Stimulated activated naive CD8-positive, alpha-beta T cell treated with anti-CD3 and anti-CD28 coated beads, Interleukin-15, amount 100 ng/mL, for 72 hours (primary cell): Measurements from ENCODE around the gene IGF2BP1.
"Not testable (repeated sequence)": the region's sequence is repeated elsewhere in the genome, so short reads cannot be mapped to it uniquely, and the experiment has no call there.

ENCODE experiments used
- ATAC-seq: fragments of 150-1000 bp; cut with Tn5 transposase; 2 replicates; pipeline ENCODE4 v1.10.0; 2021; ENCODE audit warnings: mild to moderate bottlenecking, moderate library complexity
- DNase-seq, 2 donors: peaks; one replicate each; pipeline ENCODE4 v3.0.0; 2021 to 2022
- H3K27ac Mint-ChIP-seq, 2 donors: one replicate each; pipeline ENCODE4 v1.8.0; 2022; ENCODE audit warnings: mild to moderate bottlenecking in 2 of 2, mixed read lengths in 2 of 2, moderate library complexity in 2 of 2
- H3K27me3 Mint-ChIP-seq: one replicate; pipeline ENCODE4 v1.8.0; 2022; ENCODE audit warnings: mixed read lengths
- H3K4me1 Mint-ChIP-seq: one replicate; pipeline ENCODE4 v1.8.0; 2022; ENCODE audit warnings: mild to moderate bottlenecking, mixed read lengths
- H3K4me3 Mint-ChIP-seq, 2 donors: one replicate each; pipeline ENCODE4 v1.8.0; 2022; ENCODE audit warnings: mild to moderate bottlenecking in 2 of 2, mixed read lengths in 2 of 2, moderate library complexity in 1 of 2
- H3K9me3 Mint-ChIP-seq, 2 donors: one replicate each; pipeline ENCODE4 v1.8.0; 2022; ENCODE audit warnings: mixed read lengths in 2 of 2

IGF2BP1 gene

GRCh38 chr17:49005140-49005539 lies 8.0 kb downstream of the IGF2BP1 start:
- Mint-ChIP-seq H3K9me3 (no peaks in the 10 kb centered on the region), H3K4me1 (peaks cover 15% of the 10 kb centered on the region), H3K27ac (no peak overlapping the region), H3K27me3 (peaks cover 89% of the 10 kb centered on the region), H3K4me3 (no peak overlapping the region)
- DNase-seq (no peak), ATAC-seq (no peak)

- peaks cover 87% of the 10 kb centered on the region for H3K27me3 Mint-ChIP-seq
- H3K27ac Mint-ChIP-seq, DNase-seq, H3K9me3 Mint-ChIP-seq, H3K4me1 Mint-ChIP-seq, H3K4me3 Mint-ChIP-seq, ATAC-seq: not testable (repeated sequence)
Observed at GRCh38 chr17:49008908-49009307, 11.7 kb downstream of the IGF2BP1 start.

- H3K27me3 Mint-ChIP-seq: peaks cover 82% of the 10 kb centered on the region
- ATAC-seq (no peak), DNase-seq (no peak)
- no peak overlapping the region for H3K4me3 Mint-ChIP-seq
- H3K9me3 Mint-ChIP-seq: no peaks in the 10 kb centered on the region
- H3K4me1 Mint-ChIP-seq: no peaks in the 10 kb centered on the region
- no peak overlapping the region for H3K27ac Mint-ChIP-seq
Observed at GRCh38 chr17:49012769-49013255, 15.6 kb downstream of the IGF2BP1 start.

- Mint-ChIP-seq H3K4me3 (no peak overlapping the region), H3K27ac (no peak overlapping the region), H3K9me3 (no peaks in the 10 kb centered on the region), H3K4me1 (no peaks in the 10 kb centered on the region), H3K27me3 (peaks cover 74% of the 10 kb centered on the region)
- DNase-seq (no peak), ATAC-seq (no peak)
Observed at GRCh38 chr17:49013311-49014213, 16.4 kb downstream of the IGF2BP1 start.

GRCh38 chr17:49015179-49015923 lies 18.2 kb downstream of the IGF2BP1 start:
- ATAC-seq (no peak), DNase-seq (no peak)
- H3K9me3 Mint-ChIP-seq: no peaks in the 10 kb centered on the region
- H3K4me1 Mint-ChIP-seq: no peaks in the 10 kb centered on the region
- H3K4me3 Mint-ChIP-seq: no peak overlapping the region
- H3K27ac Mint-ChIP-seq: no peak overlapping the region
- peaks cover 68% of the 10 kb centered on the region for H3K27me3 Mint-ChIP-seq

- peaks cover 61% of the 10 kb centered on the region for H3K27me3 Mint-ChIP-seq
- H3K4me3 Mint-ChIP-seq: no peak overlapping the region
- ATAC-seq: no peak
- DNase-seq: no peak
- no peaks in the 10 kb centered on the region for H3K4me1 Mint-ChIP-seq
- no peak overlapping the region for H3K27ac Mint-ChIP-seq
- H3K9me3 Mint-ChIP-seq: no peaks in the 10 kb centered on the region
Observed at GRCh38 chr17:49015924-49016774, 19.0 kb downstream of the IGF2BP1 start.

- no peak overlapping the region for H3K27ac Mint-ChIP-seq
- no peak for DNase-seq
- H3K27me3 Mint-ChIP-seq: peaks cover 53% of the 10 kb centered on the region
Observed at GRCh38 chr17:49016775-49017463, 19.7 kb downstream of the IGF2BP1 start.

GRCh38 chr17:49018116-49018612 lies 21.0 kb downstream of the IGF2BP1 start:
- no peak for ATAC-seq
- Mint-ChIP-seq H3K27me3 (peaks cover 41% of the 10 kb centered on the region), H3K4me1 (no peaks in the 10 kb centered on the region), H3K27ac (no peak overlapping the region), H3K4me3 (no peak overlapping the region), H3K9me3 (no peaks in the 10 kb centered on the region)
- DNase-seq: no peak

More at GRCh38 chr17:49016775-49017463, 19.7 kb downstream of the IGF2BP1 start:
- no peaks in the 10 kb centered on the region for H3K4me1 Mint-ChIP-seq
- no peaks in the 10 kb centered on the region for H3K9me3 Mint-ChIP-seq
- no peak for ATAC-seq
- no peak overlapping the region for H3K4me3 Mint-ChIP-seq

- Mint-ChIP-seq H3K4me3 (no peak overlapping the region), H3K4me1 (no peaks in the 10 kb centered on the region), H3K27ac (no peak overlapping the region), H3K9me3 (no peaks in the 10 kb centered on the region), H3K27me3 (peaks cover 35% of the 10 kb centered on the region)
- DNase-seq (no peak), ATAC-seq (no peak)
Observed at GRCh38 chr17:49018748-49019147, 21.6 kb downstream of the IGF2BP1 start.

GRCh38 chr17:49020609-49021008 lies 23.4 kb downstream of the IGF2BP1 start:
- H3K9me3 Mint-ChIP-seq: no peaks in the 10 kb centered on the region
- DNase-seq: no peak
- H3K27ac Mint-ChIP-seq: no peak overlapping the region
- no peak overlapping the region for H3K4me3 Mint-ChIP-seq
- peaks cover 16% of the 10 kb centered on the region for H3K27me3 Mint-ChIP-seq
- ATAC-seq: no peak
- H3K4me1 Mint-ChIP-seq: no peaks in the 10 kb centered on the region

- H3K27me3 Mint-ChIP-seq: peaks cover 10% of the 10 kb centered on the region
- ATAC-seq: no peak
- H3K27ac Mint-ChIP-seq: no peak overlapping the region
- H3K4me3 Mint-ChIP-seq: no peak overlapping the region
- H3K9me3 Mint-ChIP-seq: no peaks in the 10 kb centered on the region
- DNase-seq: no peak
- no peaks in the 10 kb centered on the region for H3K4me1 Mint-ChIP-seq
Observed at GRCh38 chr17:49021095-49021767, 24.0 kb downstream of the IGF2BP1 start.

GRCh38 chr17:49021768-49022103 lies 24.6 kb downstream of the IGF2BP1 start:
- ATAC-seq (no peak), DNase-seq (no peak)
- no peaks in the 10 kb centered on the region for H3K9me3 Mint-ChIP-seq
- H3K27ac Mint-ChIP-seq: no peak overlapping the region
- no peaks in the 10 kb centered on the region for H3K4me1 Mint-ChIP-seq
- H3K4me3 Mint-ChIP-seq: no peak overlapping the region
- peaks cover 5% of the 10 kb centered on the region for H3K27me3 Mint-ChIP-seq

- H3K4me3 Mint-ChIP-seq: no peak overlapping the region
- ATAC-seq (no peak), DNase-seq (no peak)
- no peaks in the 10 kb centered on the region for H3K27me3 Mint-ChIP-seq
- H3K27ac Mint-ChIP-seq: no peak overlapping the region
- H3K4me1 Mint-ChIP-seq: no peaks in the 10 kb centered on the region
- no peaks in the 10 kb centered on the region for H3K9me3 Mint-ChIP-seq
Observed at GRCh38 chr17:49022391-49022941, 25.3 kb downstream of the IGF2BP1 start.

GRCh38 chr17:49024523-49024922 lies 27.3 kb downstream of the IGF2BP1 start:
- Mint-ChIP-seq H3K27ac (no peak overlapping the region), H3K4me3 (no peak overlapping the region), H3K4me1 (no peaks in the 10 kb centered on the region), H3K27me3 (peaks cover 6% of the 10 kb centered on the region), H3K9me3 (no peaks in the 10 kb centered on the region)
- DNase-seq (no peak), ATAC-seq (no peak)
